B cell (primary cell): ENCODE measurements around the gene PCGF2. TPM values are rescaled to one million over a fixed set of nuclear protein-coding genes. Genes with fewer than 3 reads are reported as not detected.

Experiments
- ATAC-seq: fragments of 200-7000 bp; cut with Tn5 transposase; one replicate; pipeline ENCODE4 v1.10.0; 2021; ENCODE audit warnings: low read depth, mild to moderate bottlenecking, moderate number of reproducible peaks, moderate library complexity
- CTCF ChIA-PET: fragments of 350-600 bp; sonication (Branson Sonifier 250); formaldehyde crosslinking; loops from one replicate; lab custom pipeline; 2021; ENCODE audit warnings: antibody characterized with exemption, inconsistent platforms; lab: Charles Lee
- POLR2A ChIA-PET: fragments of 350-600 bp; sonication (Branson Sonifier 250); formaldehyde crosslinking; loops from one replicate; lab custom pipeline; 2021; ENCODE audit warnings: antibody characterized with exemption; lab: Charles Lee
- DNase-seq: peaks from one replicate; pipeline ENCODE4 v3.0.0; 2013
- H2AFZ ChIP-seq: 2 replicates; pipeline ENCODE4 v1.6.1; 2012; ENCODE audit warnings: mild to moderate bottlenecking, low read depth, low read length; ENCODE audit not compliant: insufficient read depth, poor library complexity, severe bottlenecking
- H3K27ac ChIP-seq, 2 donors: 1 replicate in 1 of 2; 2 replicates in 1 of 2; pipeline ENCODE4 v1.5.1; 2012 to 2013; ENCODE audit warnings: low read length in 2 of 2, mild to moderate bottlenecking in 2 of 2, moderate library complexity in 1 of 2
- H3K27me3 ChIP-seq, 4 experiments: fragments of 200-600 bp in 1 of 4; sonication (generic) in 1 of 4; replicated peaks in 1 of 4; 1 replicate in 2 of 4; 2 replicates in 2 of 4; pipeline versions ENCODE4 v1.6.1 to v1.7.0; 2013 to 2016; ENCODE audit warnings: low read length in 3 of 4, mild to moderate bottlenecking in 2 of 4, mixed read lengths in 1 of 4, moderate library complexity in 1 of 4; ENCODE audit not compliant: insufficient read depth in 4 of 4, control insufficient read depth in 3 of 4; ENCODE audit errors: control extremely low read depth in 1 of 4
- H3K36me3 ChIP-seq, 2 experiments: replicated peaks in 1 of 2; 1 replicate in 1 of 2; 2 replicates in 1 of 2; pipeline versions ENCODE4 v1.6.1 to v1.7.1; 2013; ENCODE audit warnings: low read length in 1 of 2; ENCODE audit not compliant: insufficient read depth in 2 of 2, control insufficient read depth in 1 of 2; ENCODE audit errors: control extremely low read depth in 1 of 2, extremely low read depth in 1 of 2
- H3K4me1 ChIP-seq, 2 donors: fragments of 200-600 bp in 1 of 2; sonication (generic) in 1 of 2; 1 replicate in 1 of 2; 2 replicates in 1 of 2; pipeline versions ENCODE4 v1.5.1 to v1.6.1; 2013 to 2017; ENCODE audit warnings: low read length in 2 of 2; ENCODE audit not compliant: control insufficient read depth in 2 of 2, insufficient read depth in 2 of 2
- H3K4me2 ChIP-seq: replicated peaks from 2 replicates; pipeline ENCODE3; 2012; ENCODE audit warnings: mild to moderate bottlenecking, low read depth, low read length; ENCODE audit not compliant: poor library complexity, severe bottlenecking
- H3K4me3 ChIP-seq, 5 experiments: fragments of 200-600 bp in 1 of 5; sonication (generic) in 1 of 5; 1 replicate in 3 of 5; 2 replicates in 2 of 5; pipeline versions ENCODE4 v1.5.1 to v1.7.0; 2011 to 2016; ENCODE audit warnings: low read length in 4 of 5, mild to moderate bottlenecking in 4 of 5, low read depth in 2 of 5, control low read depth in 1 of 5, moderate library complexity in 1 of 5; ENCODE audit not compliant: insufficient read depth in 1 of 5; ENCODE audit errors: control extremely low read depth in 1 of 5, extremely low read depth in 1 of 5
- H3K79me2 ChIP-seq: fragments of 200-600 bp; sonication (generic); one replicate; pipeline ENCODE4 v1.6.0; 2016; ENCODE audit warnings: low read length; ENCODE audit not compliant: control insufficient read depth, insufficient read depth
- H3K9ac ChIP-seq: fragments of 200-600 bp; sonication (generic); 2 replicates; pipeline ENCODE4 v1.6.1; 2017; ENCODE audit warnings: mild to moderate bottlenecking, low read length, moderate library complexity
- H3K9me3 ChIP-seq, 3 donors: one replicate each; pipeline versions ENCODE4 v1.6.1 to v1.7.1; 2013; ENCODE audit warnings: low read length in 2 of 3; ENCODE audit not compliant: control insufficient read depth in 2 of 3, insufficient read depth in 1 of 3; ENCODE audit errors: control extremely low read depth in 1 of 3
- H4K20me1 ChIP-seq: 2 replicates; pipeline ENCODE4 v1.6.0; 2012; ENCODE audit warnings: mild to moderate bottlenecking, low read length; ENCODE audit not compliant: insufficient read depth, control insufficient read depth, poor library complexity, severe bottlenecking
- H3K27ac Mint-ChIP-seq: one replicate; pipeline ENCODE4 v1.8.0; 2021; ENCODE audit warnings: mixed read lengths
- H3K27me3 Mint-ChIP-seq: one replicate; pipeline ENCODE4 v1.8.0; 2021; ENCODE audit warnings: mixed read lengths
- H3K4me1 Mint-ChIP-seq: one replicate; pipeline ENCODE4 v1.8.0; 2021; ENCODE audit warnings: mixed read lengths
- H3K4me3 Mint-ChIP-seq: one replicate; pipeline ENCODE4 v1.8.0; 2021; ENCODE audit warnings: mixed read lengths
- H3K9me3 Mint-ChIP-seq: one replicate; pipeline ENCODE4 v1.8.0; 2022; ENCODE audit warnings: mixed read lengths; ENCODE audit not compliant: insufficient read depth
- CTCF ChIP-seq: fragments of 200-600 bp; IDR thresholded peaks from one replicate; pipeline ENCODE4 v1.8.0; 2022; ENCODE audit warnings: antibody characterized with exemption, mild to moderate bottlenecking
- EZH2 ChIP-seq: IDR thresholded peaks from 2 replicates; pipeline ENCODE4 v1.6.1; 2012; ENCODE audit warnings: borderline replicate concordance, low read depth, mild to moderate bottlenecking, moderate library complexity, low read length; ENCODE audit not compliant: insufficient read depth, poor library complexity, severe bottlenecking
- WGBS: methylation state at CpG from one replicate; pipeline ENCODE4 v1.1.5; 2013; ENCODE audit warnings: missing lambda C conversion rate; ENCODE audit not compliant: insufficient coverage; 5-methylcytosine and 5-hydroxymethylcytosine counted together
- intact Hi-C: fragments of 100-400 bp; cut with micrococcal nuclease; formaldehyde crosslinking; loops from one replicate; pipeline ENCODE4 v1.10.0; 2022
- polyA plus RNA-seq: library from polyadenylated mRNA; depleted of rRNA; stranded (reverse); fragments of >200 nt; gene quantifications from 2 replicates; pipeline ENCODE4 v1.2.3, GENCODE V29; 2012
- total RNA-seq, 2 donors: library from RNA; stranded (reverse); fragments of 120-200 nt in 1 of 2; gene quantifications; 1 replicate in 1 of 2; 2 replicates in 1 of 2; pipeline versions ENCODE4 v1.2.3 to v1.2.4, GENCODE V29; 2013 to 2022

The PCGF2 gene
- total and polyA plus RNA-seq, 2 donors (not counting 1 experiment from before 2014, with no cell fraction given), result 0.04 TPM; not detected in 1

DNA sequence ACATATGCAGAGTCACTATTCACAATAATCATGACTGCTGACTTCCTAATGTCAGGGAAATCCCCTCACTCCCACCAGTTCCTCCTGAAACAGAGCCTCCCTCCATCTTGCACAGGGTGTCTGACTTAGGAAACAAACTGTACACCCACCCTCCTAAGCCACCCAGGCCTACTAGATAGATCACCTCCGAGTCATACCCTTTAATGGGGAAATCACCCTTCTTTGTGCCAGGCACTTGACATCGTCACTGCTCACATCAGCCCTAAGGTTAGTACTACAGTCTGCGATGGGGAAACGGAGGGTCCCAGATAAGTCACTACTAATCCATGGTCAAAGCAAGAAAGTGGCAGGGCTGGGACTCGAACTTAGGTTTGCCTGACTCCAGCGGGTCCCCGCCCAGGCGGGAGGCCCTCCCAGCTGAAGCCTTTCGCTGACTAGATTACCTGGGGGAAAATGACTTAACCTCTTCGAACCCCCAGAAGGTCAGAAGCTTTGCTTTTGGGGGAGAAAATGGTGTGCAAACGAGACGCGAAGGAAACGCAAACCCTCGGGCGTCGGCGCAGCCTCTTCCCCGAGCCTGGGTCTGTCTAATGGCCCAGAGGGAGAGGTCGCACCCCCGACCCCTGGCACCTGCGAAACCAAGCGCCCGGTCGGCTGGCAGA, 46.5 kb downstream of the PCGF2 start:
- peak overlapping the region; percentile 90 for H3K4me3 Mint-ChIP-seq
- no peaks in the 10 kb centered on the region for H3K27me3 ChIP-seq
- intact Hi-C loops, result loop anchor here (1.0 to 2.0 kb wide), 4 partner anchors 24 to 99 kb away; partner anchors contain the start of genes CISD3 and PSMB3
- peak overlapping the region; percentile 92 for H3K27ac Mint-ChIP-seq
- ChIA-PET CTCF (interaction anchor here (1.0 to 3.0 kb wide), 3 partner anchors 27 to 144 kb away, joined by 3 to 13 read pairs (median 4); no protein-coding TSS in a partner anchor), POLR2A (interaction anchor here (0.9 to 1.5 kb wide), 2 partner anchors 25 to 27 kb away, joined by 3 to 9 read pairs; no protein-coding TSS in a partner anchor)
- peak overlapping the region; percentile 91 for H2AFZ ChIP-seq
- TF ChIP-seq EZH2 (no peak), CTCF (no peak)
- H3K4me3 ChIP-seq, result peak overlapping the region; percentile 55 to 95 (median 93)
- no peaks in the 10 kb centered on the region for H3K27me3 Mint-ChIP-seq
- WGBS, result 0% methylated on average over 20 of the region's 25 CpGs
- H3K9ac ChIP-seq, result peak overlapping the region; percentile 94
- peak; percentile 29 for ATAC-seq
- H3K79me2 ChIP-seq, result peaks cover 14% of the 10 kb centered on the region
- H3K4me1 Mint-ChIP-seq, result peaks cover 48% of the 10 kb centered on the region
- no peaks in the 10 kb centered on the region for H3K9me3 Mint-ChIP-seq
- H3K36me3 ChIP-seq, result no peaks in the 10 kb centered on the region
- DNase-seq, result peak; percentile 90
- peaks cover 10 to 44% of the 10 kb centered on the region in 2 donors for H3K4me1 ChIP-seq
- peak overlapping the region; percentile 91 to 97 for H3K27ac ChIP-seq
- peak overlapping the region; percentile 98 for H3K4me2 ChIP-seq
- peaks cover 9% of the 10 kb centered on the region for H4K20me1 ChIP-seq
- H3K9me3 ChIP-seq, result no peaks in the 10 kb centered on the region

- no peaks in the 10 kb centered on the region for H3K9me3 ChIP-seq
- H2AFZ ChIP-seq, result no peak overlapping the region
- POLR2A ChIA-PET, result interaction anchor here (0.7 kb wide), 1 partner anchor 96 kb away, joined by 3 read pairs; no protein-coding TSS in a partner anchor
- no peak overlapping the region for H3K4me3 ChIP-seq
- ATAC-seq (no peak), DNase-seq (no peak)
- intact Hi-C loops, result no loop called here
- Mint-ChIP-seq H3K4me3 (no peak overlapping the region), H3K4me1 (peaks cover 34% of the 10 kb centered on the region), H3K27ac (no peak overlapping the region), H3K9me3 (no peaks in the 10 kb centered on the region), H3K27me3 (no peaks in the 10 kb centered on the region)
- H3K9ac ChIP-seq, result no peak overlapping the region
- H3K4me2 ChIP-seq, result no peak overlapping the region
- H3K79me2 ChIP-seq, result no peaks in the 10 kb centered on the region
- CTCF ChIA-PET, result interaction anchor here (1.1 to 2.1 kb wide), 2 partner anchors 22 to 36 kb away, joined by 3 to 7 read pairs; no protein-coding TSS in a partner anchor
- TF ChIP-seq EZH2 (no peak), CTCF (no peak)
- no peaks in the 10 kb centered on the region for H4K20me1 ChIP-seq
- no peaks in the 10 kb centered on the region for H3K27me3 ChIP-seq
- 96% methylated on average over 2 of the region's 5 CpGs for WGBS
- H3K4me1 ChIP-seq, result peaks cover 9 to 25% of the 10 kb centered on the region in 2 donors
- no peaks in the 10 kb centered on the region for H3K36me3 ChIP-seq
- no peak overlapping the region for H3K27ac ChIP-seq
Observed at GRCh38 chr17:38698760-38699159, 49.4 kb downstream of the PCGF2 start.
